Measurements from ENCODE around the gene PCDH9.

DNA sequence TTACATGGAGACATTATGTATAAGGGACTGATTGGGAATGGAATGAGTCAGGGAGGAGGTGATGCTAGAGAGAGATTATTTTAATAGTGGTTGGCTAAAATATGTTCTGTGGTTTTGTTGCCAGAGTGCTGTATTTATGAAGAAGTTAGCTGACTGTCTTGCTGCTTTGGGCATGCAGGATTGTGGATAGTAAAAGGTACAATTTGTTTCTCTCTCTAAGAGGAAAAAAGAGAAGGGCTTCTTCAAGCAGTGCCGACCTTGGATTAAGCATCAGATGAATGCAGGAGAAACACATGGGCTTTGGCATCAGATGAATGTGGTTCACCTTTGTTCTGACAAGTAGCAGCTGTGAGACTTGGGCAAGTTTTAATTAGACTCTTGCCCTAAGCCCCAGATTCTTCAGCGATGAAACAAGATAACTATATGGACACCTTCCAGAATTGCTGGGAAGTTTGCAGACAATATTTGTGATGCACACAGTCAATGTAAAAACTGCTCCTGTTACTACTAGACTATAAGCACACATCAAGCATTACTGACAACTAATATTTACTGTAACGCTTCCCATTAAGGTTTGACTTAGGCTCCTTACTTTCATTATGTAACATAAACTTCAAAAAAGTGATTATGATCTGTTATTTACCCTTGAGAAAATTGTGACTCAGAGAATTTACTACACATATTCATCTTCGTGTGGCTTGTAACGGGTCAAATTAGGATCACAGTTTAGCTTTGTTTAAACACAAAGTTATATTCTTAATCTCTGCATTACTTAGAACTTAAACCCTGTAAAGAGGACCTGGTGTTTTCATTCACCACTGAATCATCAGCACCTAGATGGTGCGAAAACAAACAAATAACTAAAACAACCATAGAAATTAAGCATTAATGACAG, 824.0 kb downstream of the PCDH9 start:
- no peak for TF ChIP-seq ZSCAN22 (CRISPR knock-in tag; IDR thresholded peaks at IDR 0.05)
- TF ChIP-seq RAD21 (CRISPR knock-in tag; IDR thresholded peaks at IDR 0.05), result no peak
- no peak for TF ChIP-seq JUN (CRISPR knock-in tag; IDR thresholded peaks at IDR 0.05)
- TF ChIP-seq CEBPB (IDR thresholded peaks at IDR 0.05; ENCODE audit: borderline replicate concordance, low read depth, low read length), result no peak
- no peak for TF ChIP-seq ZNF260 (CRISPR knock-in tag; IDR thresholded peaks at IDR 0.05; ENCODE audit: borderline replicate concordance, low read depth)
- no peak for TF ChIP-seq ZNF7 (CRISPR knock-in tag; IDR thresholded peaks at IDR 0.05)
- TF ChIP-seq HMG20B (CRISPR knock-in tag; conservative IDR thresholded peaks at IDR 0.05), result no peak
- TF ChIP-seq RFX5 (IDR thresholded peaks at IDR 0.05; ENCODE audit: low read depth, low read length), result no peak
- no peak for TF ChIP-seq REPIN1 (CRISPR knock-in tag; IDR thresholded peaks at IDR 0.05; ENCODE audit: borderline replicate concordance, low read depth)
- TF ChIP-seq ATF6 (CRISPR knock-in tag; conservative IDR thresholded peaks at IDR 0.05), result no peak
- TF ChIP-seq ERF (CRISPR knock-in tag; IDR thresholded peaks at IDR 0.05), result no peak
- no peak for TF ChIP-seq PAXIP1 (CRISPR knock-in tag; conservative IDR thresholded peaks at IDR 0.05)
- no peak for TF ChIP-seq TFAP4 (IDR thresholded peaks at IDR 0.05; ENCODE audit: borderline replicate concordance, low read depth)
